Loucy (cell line): ENCODE measurements around the gene BRI3.

Experiments
- H2AFZ ChIP-seq: fragments of 200-600 bp; sonication (generic); 2 replicates; pipeline ENCODE4 v1.6.0; 2016; ENCODE audit warnings: antibody characterized with exemption, mild to moderate bottlenecking, low read length, moderate library complexity
- H3F3A ChIP-seq: fragments of 200-600 bp; 2 replicates; pipeline ENCODE4 v1.6.0; 2016; ENCODE audit warnings: antibody characterized with exemption, low read depth, mild to moderate bottlenecking
- H3K27me3 ChIP-seq: fragments of 200-600 bp; sonication (generic); 2 replicates; pipeline ENCODE4 v1.6.1; 2014; ENCODE audit warnings: low read length, mild to moderate bottlenecking; ENCODE audit not compliant: insufficient read depth, poor library complexity, severe bottlenecking
- H3K36me3 ChIP-seq: fragments of 200-600 bp; sonication (generic); 2 replicates; pipeline ENCODE4 v1.6.1; 2016; ENCODE audit warnings: low read length; ENCODE audit not compliant: insufficient read depth
- H3K4me1 ChIP-seq: fragments of 200-600 bp; sonication (generic); 2 replicates; pipeline ENCODE4 v1.5.1; 2014; ENCODE audit warnings: low read length, mild to moderate bottlenecking; ENCODE audit not compliant: insufficient read depth, poor library complexity, severe bottlenecking
- H3K4me2 ChIP-seq: fragments of 200-600 bp; sonication (generic); 2 replicates; pipeline ENCODE4 v1.6.0; 2014; ENCODE audit warnings: antibody characterized with exemption, low read length, low read depth, mild to moderate bottlenecking; ENCODE audit not compliant: poor library complexity, severe bottlenecking
- H3K4me3 ChIP-seq: fragments of 200-600 bp; sonication (generic); 2 replicates; pipeline ENCODE4 v1.5.1; 2014; ENCODE audit warnings: low read length, mild to moderate bottlenecking, mixed read lengths; ENCODE audit not compliant: poor library complexity, severe bottlenecking
- H3K79me2 ChIP-seq: fragments of 200-600 bp; sonication (generic); 2 replicates; pipeline ENCODE4 v1.6.1; 2014; ENCODE audit warnings: low read length; ENCODE audit not compliant: insufficient read depth
- H3K9ac ChIP-seq: fragments of 200-600 bp; sonication (generic); 2 replicates; pipeline ENCODE4 v1.6.0; 2014; ENCODE audit warnings: mild to moderate bottlenecking, low read depth, low read length, moderate library complexity; ENCODE audit not compliant: poor library complexity, severe bottlenecking
- H3K9me2 ChIP-seq: fragments of 200-600 bp; sonication (generic); replicated peaks from 2 replicates; pipeline ENCODE4 v1.6.1; 2016; ENCODE audit warnings: low read depth, low read length, mixed read lengths
- H3K9me3 ChIP-seq: fragments of 200-600 bp; sonication (generic); 2 replicates; pipeline ENCODE4 v1.6.1; 2014; ENCODE audit warnings: mild to moderate bottlenecking, antibody characterized with exemption, low read length, low read depth; ENCODE audit not compliant: insufficient read depth
- H4K20me1 ChIP-seq: fragments of 200-600 bp; sonication (generic); 2 replicates; pipeline ENCODE4 v1.6.0; 2014; ENCODE audit warnings: antibody characterized with exemption, low read length, mild to moderate bottlenecking; ENCODE audit not compliant: insufficient read depth, poor library complexity, severe bottlenecking
- EZH2phosphoT487 ChIP-seq: fragments of 200-600 bp; IDR thresholded peaks from 2 replicates; pipeline ENCODE4 v1.6.1; 2018; ENCODE audit warnings: antibody characterized with exemption, mild to moderate bottlenecking, moderate library complexity, borderline replicate concordance
- TF ChIP-seq, protein P1 (sequence below): fragments of 200-600 bp; sonication (generic); conservative IDR thresholded peaks from 2 replicates; pipeline ENCODE4 v1.5.1; 2014; ENCODE audit warnings: mild to moderate bottlenecking, antibody characterized with exemption, low read length

BRI3 gene

DNA sequence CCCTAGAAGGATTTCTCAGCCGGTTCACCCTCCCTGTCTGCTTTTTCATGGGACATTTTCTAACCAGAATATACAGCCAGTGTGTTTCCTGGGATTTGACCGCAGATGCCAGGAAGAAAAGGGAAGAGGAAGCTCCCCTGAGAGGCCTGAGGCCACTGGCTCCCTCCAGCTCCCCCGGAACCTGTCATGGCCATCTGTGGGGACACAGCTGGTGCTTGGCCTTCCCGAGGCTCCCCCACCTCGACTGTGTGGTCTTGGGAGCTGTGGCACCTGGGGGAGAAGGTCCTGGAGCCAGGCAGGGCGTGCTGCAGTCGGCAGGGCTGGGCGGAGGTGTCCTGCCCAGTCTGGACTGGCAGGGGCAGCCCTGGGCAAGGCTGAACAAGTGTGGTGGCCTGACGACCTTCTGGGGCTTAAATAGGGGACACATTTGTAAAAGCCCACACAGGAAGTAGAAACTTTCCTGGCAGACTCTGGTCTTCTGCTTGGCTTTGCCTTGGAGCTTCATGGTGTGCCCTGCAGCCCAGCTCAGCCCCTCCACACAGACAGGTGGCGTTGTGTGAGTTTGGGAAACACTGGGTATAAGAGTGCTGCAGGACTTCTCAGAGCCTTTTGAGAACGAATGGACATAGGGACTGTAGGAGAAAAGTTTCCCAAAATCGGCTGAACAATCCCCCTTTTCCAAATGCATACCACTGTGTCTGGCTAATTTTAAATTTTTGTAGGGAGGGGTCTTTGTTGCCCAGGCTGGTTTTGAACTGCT, 6.8 kb downstream of the BRI3 start:
- no peaks in the 10 kb centered on the region for H3K9me2 ChIP-seq
- H3K4me3 ChIP-seq, result no peak overlapping the region
- TF ChIP-seq EZH2phosphoT487, result no peak
- TF ChIP-seq, protein P1, sequence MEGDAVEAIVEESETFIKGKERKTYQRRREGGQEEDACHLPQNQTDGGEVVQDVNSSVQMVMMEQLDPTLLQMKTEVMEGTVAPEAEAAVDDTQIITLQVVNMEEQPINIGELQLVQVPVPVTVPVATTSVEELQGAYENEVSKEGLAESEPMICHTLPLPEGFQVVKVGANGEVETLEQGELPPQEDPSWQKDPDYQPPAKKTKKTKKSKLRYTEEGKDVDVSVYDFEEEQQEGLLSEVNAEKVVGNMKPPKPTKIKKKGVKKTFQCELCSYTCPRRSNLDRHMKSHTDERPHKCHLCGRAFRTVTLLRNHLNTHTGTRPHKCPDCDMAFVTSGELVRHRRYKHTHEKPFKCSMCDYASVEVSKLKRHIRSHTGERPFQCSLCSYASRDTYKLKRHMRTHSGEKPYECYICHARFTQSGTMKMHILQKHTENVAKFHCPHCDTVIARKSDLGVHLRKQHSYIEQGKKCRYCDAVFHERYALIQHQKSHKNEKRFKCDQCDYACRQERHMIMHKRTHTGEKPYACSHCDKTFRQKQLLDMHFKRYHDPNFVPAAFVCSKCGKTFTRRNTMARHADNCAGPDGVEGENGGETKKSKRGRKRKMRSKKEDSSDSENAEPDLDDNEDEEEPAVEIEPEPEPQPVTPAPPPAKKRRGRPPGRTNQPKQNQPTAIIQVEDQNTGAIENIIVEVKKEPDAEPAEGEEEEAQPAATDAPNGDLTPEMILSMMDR, result no peak
- H3K79me2 ChIP-seq, result peaks cover 22% of the 10 kb centered on the region; the same call in 1 of the 2 replicates
- peaks cover 21% of the 10 kb centered on the region for H3K4me1 ChIP-seq
- no peak overlapping the region for H3K9ac ChIP-seq
- H3K36me3 ChIP-seq, result peaks cover 3% of the 10 kb centered on the region; the same call in 1 of the 2 replicates
- peaks cover 22% of the 10 kb centered on the region for H4K20me1 ChIP-seq
- H3K27me3 ChIP-seq, result no peaks in the 10 kb centered on the region
- no peak overlapping the region for H2AFZ ChIP-seq
- H3K4me2 ChIP-seq, result no peak overlapping the region
- H3F3A ChIP-seq, result no peaks in the 10 kb centered on the region
- no peaks in the 10 kb centered on the region for H3K9me3 ChIP-seq

DNA sequence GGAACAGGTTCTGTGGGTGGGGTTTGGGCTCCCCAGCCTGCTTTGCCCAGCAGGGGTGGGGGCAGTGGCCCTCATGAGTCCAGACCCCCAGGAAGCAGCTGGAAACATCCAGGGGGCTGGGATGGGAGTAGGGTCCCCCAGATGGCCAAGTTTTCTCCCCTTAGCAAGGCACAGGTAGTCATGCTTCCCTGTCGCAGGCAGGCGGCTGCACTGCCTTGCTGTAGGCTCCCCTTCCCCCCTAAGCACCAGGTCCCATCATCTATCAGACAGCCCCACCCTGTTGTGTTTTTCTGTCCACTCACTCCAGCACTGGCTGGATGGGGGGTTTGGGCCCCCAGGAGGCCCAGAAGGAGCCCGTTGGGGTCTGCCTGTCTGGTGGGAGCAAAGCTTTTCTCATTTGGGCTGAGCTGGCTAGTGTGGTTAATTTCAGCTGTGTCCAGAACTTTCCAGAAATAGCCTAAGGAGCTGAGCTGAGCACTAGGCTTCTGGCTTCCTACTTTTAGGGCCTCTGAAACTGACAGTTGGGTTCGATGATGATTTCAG, 7.9 kb downstream of the BRI3 start:
- H2AFZ ChIP-seq, result no peak overlapping the region
- peaks cover 11% of the 10 kb centered on the region for H3K4me1 ChIP-seq
- TF ChIP-seq, protein P1, result no peak
- TF ChIP-seq EZH2phosphoT487, result no peak
- no peaks in the 10 kb centered on the region for H3K9me2 ChIP-seq
- no peaks in the 10 kb centered on the region for H3F3A ChIP-seq
- H3K9me3 ChIP-seq, result no peaks in the 10 kb centered on the region
- peaks cover 3% of the 10 kb centered on the region; the same call in 1 of the 2 replicates for H3K36me3 ChIP-seq
- H3K79me2 ChIP-seq, result peaks cover 10% of the 10 kb centered on the region; the same call in 1 of the 2 replicates
- no peaks in the 10 kb centered on the region for H3K27me3 ChIP-seq
- H3K4me3 ChIP-seq, result no peak overlapping the region
- no peak overlapping the region for H3K9ac ChIP-seq
- H4K20me1 ChIP-seq, result peaks cover 11% of the 10 kb centered on the region
- no peak overlapping the region for H3K4me2 ChIP-seq

GRCh38 chr7:98291717-98292116, 10.2 kb downstream of the BRI3 start:
- Histone ChIP-seq H3K9me2 (no peaks in the 10 kb centered on the region), H4K20me1 (peaks cover 3% of the 10 kb centered on the region), H3K4me1 (peaks cover 4% of the 10 kb centered on the region), H3K4me3 (no peak overlapping the region), H3K27me3 (no peaks in the 10 kb centered on the region), H3K9me3 (no peaks in the 10 kb centered on the region), H3K9ac (no peak overlapping the region), H3F3A (no peaks in the 10 kb centered on the region), H3K79me2 (no peaks in the 10 kb centered on the region), H3K36me3 (peaks cover 3% of the 10 kb centered on the region; the same call in 1 of the 2 replicates), H2AFZ (no peak overlapping the region), H3K4me2 (no peak overlapping the region)
- TF ChIP-seq, protein P1, result peak; percentile 27; the same call in 1 of the 2 replicates
- no peak for TF ChIP-seq EZH2phosphoT487
